ENCODE measurements around the gene STRA8.

The STRA8 gene

GRCh38 chr7:135269921-135270320 lies 36.3 kb downstream of the STRA8 start:
- no peak for DNase-seq (ENCODE audit: low read depth in 2 of 2)

DNA sequence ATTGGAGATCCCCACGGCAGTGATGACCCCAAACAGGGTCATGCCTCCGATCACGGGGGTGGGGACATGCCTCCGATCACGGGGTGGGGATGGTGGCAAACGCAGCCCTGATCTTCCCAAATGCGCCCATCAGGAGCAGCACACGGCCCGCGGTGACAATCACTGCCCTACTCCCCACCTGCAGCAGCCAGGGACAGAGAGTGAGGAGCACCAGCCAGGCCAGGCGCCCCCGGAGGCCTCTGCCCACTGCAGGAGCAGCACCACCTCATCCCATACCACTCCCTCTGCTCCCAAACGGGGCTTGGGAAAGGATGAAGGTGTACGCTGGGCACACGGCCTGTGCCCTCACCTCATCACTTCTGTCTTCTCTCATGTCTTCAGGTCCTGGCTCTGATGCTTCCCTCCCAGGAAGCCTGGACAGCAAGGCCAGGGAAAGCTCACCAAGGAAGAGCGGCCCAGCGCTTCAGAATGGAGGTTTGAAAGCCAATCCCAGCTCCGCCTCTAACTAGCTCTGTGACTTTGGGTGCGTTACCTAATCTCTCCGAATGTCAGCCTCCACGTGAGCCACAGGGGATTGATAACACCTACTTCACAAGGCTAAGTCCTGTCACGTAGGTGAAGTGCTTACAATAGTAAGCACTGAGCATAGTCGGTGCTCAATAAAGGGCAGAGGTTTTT lies 37.1 kb downstream of the STRA8 start:
- no peak for DNase-seq (ENCODE audit: low read depth in 2 of 2)

DNA sequence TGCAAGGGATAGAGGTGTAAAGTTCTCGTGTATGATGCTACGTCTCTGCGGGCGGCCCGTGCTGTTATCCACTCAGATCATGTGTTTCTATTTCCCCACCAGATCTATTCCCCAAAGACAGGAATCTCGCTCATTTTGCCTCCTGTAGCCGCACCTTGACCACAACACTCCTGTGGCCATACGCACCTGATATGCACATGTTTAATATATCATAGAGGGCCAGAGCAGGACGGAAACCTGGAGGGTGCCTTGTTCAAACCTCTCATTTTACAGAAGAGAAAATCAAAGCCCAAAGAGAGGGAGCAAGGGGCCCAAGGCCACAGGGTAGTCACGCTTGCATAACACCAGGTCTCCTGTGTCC lies 37.6 kb downstream of the STRA8 start:
- no peak for DNase-seq (ENCODE audit: low read depth in 2 of 2)

DNA sequence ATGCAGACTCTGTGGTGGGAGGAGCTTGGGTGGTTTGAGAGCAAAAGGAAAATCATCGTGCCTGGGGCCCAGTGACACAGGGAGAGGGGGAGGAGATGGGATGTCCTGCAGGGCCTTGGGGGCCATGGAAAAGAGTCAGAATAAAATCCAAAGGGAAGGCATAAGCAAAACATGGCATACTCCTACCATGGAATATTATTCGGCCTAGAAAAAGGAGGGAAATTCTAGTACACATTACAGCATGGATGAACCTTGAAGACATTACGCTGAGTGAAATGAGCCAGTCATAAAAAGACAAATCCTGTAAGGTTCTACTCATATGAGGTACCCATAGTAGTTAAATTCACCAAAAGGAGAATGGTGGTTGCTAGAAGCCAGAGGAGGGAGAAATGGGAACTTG lies 38.7 kb downstream of the STRA8 start:
- no peak for DNase-seq (ENCODE audit: low read depth in 2 of 2)

- DNase-seq (ENCODE audit: low read depth in 2 of 2): no peak
Observed at GRCh38 chr7:135273581-135273980, 39.9 kb downstream of the STRA8 start.

GRCh38 chr7:135274495-135275268 lies 41.0 kb downstream of the STRA8 start:
- peak; percentile 43 to 48 for DNase-seq (ENCODE audit: low read depth in 2 of 2)

- no peak for DNase-seq (ENCODE audit: low read depth in 2 of 2)
Observed at GRCh38 chr7:135275971-135276580, 42.4 kb downstream of the STRA8 start.

GRCh38 chr7:135277161-135277560 lies 43.5 kb downstream of the STRA8 start:
- no peak for DNase-seq (ENCODE audit: low read depth in 2 of 2)

DNA sequence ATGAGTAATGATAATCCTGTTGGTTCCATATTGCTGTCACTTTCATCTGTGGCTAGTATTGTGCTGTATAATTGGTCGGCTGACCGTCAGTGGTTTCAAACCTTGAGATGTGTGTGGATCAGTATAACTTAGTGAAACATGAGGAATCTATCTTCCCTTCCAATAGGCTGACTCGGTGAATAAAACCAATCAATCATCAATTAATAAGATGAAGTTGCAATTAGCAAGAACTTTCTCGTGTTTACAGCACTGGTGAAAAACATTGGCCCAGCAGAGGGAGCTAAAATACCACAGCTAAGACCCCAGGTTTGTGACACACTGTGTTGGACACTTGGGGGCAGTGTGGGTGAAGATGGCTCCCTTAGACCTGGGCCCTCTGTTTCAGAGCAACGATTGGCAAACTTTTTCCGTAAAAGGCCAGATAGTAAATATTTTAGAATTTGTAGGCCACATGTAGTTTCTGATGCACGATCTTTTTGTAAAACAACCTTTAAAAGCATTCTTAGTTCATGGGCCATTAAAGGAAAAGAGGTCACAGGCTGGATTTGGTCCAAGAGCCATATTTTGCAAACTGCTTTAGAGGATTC lies 47.8 kb downstream of the STRA8 start:
- peak; percentile 56 to 68 for DNase-seq (ENCODE audit: low read depth in 2 of 2)

DNA sequence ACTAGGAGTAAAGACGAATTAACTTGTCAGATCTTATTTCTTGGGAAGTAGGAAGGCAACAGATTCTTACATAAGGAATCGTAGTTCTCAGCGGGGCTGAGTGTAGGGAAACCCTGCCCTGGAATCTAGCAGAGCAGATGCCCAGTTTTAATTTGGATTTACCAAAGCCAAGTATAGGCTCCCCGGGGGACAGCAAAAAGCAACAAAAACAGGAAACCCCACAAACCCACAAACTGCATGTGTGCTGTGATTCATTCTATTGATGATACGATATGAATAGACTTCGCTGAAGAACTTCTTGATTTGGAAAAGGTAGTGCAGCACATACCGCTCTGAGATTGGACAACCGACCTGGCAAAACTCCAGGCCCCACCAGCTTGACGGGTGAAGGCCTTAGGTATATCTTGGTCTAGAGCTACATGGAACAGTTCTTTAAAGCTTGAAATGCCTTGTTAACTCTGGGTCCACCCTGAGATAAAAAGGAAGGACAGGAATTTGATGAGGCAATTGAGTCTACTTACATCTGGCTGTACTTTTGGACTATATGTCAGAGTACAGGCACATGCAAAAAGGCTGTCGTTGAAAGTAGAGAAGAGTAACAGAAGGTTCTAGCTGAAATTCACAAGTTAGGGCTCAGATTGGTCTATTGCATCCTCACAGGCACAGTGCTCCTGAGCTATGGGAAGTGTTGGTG lies 49.1 kb downstream of the STRA8 start:
- no peak for DNase-seq (ENCODE audit: low read depth in 2 of 2)

GRCh38 chr7:135283959-135284638 lies 50.5 kb downstream of the STRA8 start:
- no peak for DNase-seq (ENCODE audit: low read depth in 2 of 2)

DNA sequence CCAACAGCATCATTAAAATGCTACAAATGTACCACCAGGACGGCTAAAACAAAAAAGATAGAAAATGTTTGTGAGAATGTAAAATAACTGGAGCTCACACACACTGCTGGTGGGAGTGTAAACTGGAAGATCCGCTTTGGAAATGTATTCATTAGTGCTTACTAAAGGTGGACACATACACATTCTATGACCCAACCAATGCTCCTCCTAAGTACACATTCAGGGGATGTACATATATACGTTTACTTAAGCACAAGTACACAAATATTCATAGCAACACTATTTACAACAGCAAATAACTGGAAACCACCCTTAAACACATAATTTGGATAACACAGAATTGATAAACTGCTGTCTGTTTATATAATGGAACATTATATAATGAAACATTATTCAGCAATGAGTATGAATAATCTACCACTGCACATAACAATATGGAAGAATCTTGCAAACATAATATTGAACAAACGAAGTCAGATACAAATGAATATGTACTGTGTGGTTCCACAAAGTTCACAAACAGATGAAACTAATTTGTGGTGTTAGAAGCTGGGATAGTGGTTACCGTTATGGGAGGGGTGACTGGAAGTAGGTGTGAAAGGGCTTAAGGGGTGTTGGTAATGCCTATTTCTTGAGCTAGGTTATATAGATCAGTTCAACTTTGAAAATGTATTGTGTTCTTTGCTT lies 52.1 kb downstream of the STRA8 start:
- DNase-seq (ENCODE audit: low read depth in 2 of 2): no peak

DNA sequence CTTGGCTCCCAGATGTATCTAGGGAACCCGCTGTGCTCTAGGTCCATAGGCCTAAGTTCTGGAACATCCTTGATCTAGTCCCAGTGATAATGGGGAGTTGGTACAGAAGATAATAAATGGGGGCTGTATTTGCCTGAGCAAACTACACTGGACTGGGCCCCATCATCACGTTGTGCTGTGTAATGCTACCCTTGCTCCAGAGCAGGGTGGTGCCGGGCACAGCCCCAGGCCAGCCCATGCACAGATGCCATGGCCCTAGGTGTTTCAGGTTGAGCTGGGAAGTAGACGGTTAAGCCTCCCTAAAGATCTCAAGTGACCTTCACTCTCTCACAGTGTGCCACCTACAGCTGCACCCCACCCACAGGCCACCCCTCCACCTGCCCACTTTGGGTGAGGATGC lies 53.2 kb downstream of the STRA8 start:
- no peak for DNase-seq (ENCODE audit: low read depth in 2 of 2)

GRCh38 chr7:135290594-135290993 lies 57.0 kb downstream of the STRA8 start:
- no peak for DNase-seq (ENCODE audit: low read depth in 2 of 2)

DNA sequence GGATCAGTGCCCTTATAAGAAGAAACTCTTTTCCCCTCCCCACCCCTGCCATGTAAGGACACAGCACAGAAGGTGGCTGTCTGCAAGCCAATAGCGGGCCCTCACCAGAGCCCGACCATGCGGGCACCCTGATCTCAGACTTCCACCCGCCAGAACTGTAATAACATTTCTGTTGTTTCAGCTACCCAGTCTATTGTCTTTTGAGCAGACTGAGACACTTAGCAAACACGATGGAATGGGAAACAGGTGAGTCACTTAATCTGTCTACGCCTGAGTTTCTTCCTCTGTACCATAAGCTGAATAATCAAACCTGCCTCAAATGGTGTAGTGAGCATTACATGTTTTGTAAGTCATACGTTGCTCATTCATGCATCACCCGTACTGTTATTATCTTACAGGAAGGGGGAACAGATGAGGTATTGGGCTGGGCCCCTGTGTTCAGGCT lies 58.2 kb downstream of the STRA8 start:
- no peak for DNase-seq (ENCODE audit: low read depth in 2 of 2)

GRCh38 chr7:135299235-135299634 lies 65.6 kb downstream of the STRA8 start:
- no peak for DNase-seq (ENCODE audit: low read depth in 2 of 2)

DNA sequence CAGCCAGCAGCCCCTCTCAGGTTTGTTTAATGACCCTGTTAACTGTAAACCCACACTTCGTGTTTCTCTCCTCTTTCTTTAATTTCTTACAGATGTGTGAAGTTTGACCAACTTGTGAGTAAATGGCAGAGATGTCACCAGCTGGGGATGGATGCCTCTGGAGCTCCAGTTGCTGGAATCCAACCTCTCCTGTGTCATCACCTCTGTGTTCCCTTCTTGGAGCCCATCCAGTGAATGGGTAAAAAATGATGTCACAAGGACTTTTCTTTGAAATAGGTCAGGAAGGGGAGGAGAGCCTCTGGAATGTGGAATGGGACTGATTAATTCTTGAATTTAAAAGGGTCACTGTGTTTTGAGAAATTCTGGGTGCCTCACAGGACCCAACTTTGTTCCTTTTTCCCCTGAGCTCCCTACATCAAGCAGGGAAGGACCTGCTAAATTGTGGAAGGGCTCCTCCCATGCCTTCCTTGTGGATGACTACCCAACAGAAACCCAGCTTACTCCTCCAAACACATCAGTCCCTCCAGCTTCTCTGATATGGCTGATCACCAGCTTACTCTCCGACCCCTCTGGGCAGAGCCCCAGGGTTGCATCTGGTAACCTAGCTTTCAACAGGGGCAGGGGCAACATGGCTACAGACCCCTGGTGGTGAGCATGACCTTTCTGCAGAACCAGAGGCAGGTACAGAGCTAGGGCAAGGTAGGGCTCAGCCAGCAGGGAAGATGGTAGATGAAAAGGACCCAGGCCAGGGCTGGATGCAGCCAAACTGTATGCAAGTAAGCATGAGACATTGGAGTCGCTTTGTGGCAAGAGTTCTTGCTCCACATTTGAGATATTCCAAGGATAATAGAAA lies 67.5 kb downstream of the STRA8 start:
- no peak for DNase-seq (ENCODE audit: low read depth in 2 of 2)

All from stimulated activated CD8-positive, alpha-beta memory T cell treated with anti-CD3 and anti-CD28 coated beads, Interleukin-7, amount 100 ng/mL, for 4 hours (primary cell).